Mononuclear cell (primary cell): ENCODE measurements around the gene FAM8A1. TPM values are rescaled to one million over a fixed set of nuclear protein-coding genes. Genes with fewer than 3 reads are reported as not detected.

ENCODE experiments used
- H3K27me3 ChIP-seq: 2 replicates; pipeline ENCODE4 v1.6.0; 2011; ENCODE audit warnings: low read length, control low read depth; ENCODE audit not compliant: insufficient read depth
- H3K4me1 ChIP-seq: 2 replicates; pipeline ENCODE4 v1.5.1; 2011; ENCODE audit warnings: mild to moderate bottlenecking, low read length, control low read depth; ENCODE audit not compliant: insufficient read depth
- H3K4me3 ChIP-seq: 2 replicates; pipeline ENCODE4 v1.5.1; 2011; ENCODE audit warnings: mild to moderate bottlenecking, low read length, moderate library complexity
- H3K9me3 ChIP-seq: 2 replicates; pipeline ENCODE4 v1.5.1; 2011; ENCODE audit warnings: low read depth, mild to moderate bottlenecking, control low read depth, low read length
- total RNA-seq: library from RNA; depleted of rRNA; stranded (reverse); fragments of >200 nt; gene quantifications from one replicate; pipeline ENCODE4 v1.2.3, GENCODE V29; 2012

Gene FAM8A1
- total RNA-seq, 1 donor = 25.7 TPM

DNA sequence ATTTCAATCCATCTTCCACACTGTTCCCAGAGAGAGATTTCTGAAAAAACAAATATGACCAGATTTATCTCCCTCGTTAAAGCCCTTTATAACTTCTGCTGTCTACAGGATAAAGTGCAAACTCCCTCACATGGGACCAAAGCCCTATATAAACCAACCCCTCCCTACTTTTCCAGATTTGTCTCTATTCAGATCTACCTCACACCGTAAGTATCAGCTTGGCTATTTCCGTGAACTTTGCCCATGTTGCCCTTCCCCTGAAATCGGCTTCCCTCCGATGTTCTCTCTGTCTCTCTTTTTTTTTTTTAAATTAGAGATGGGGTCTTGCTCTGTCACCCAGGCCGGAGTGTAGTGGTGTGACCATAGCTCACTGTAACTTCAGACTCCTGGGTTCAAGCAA is 12.1 kb upstream of the FAM8A1 start:
- H3K9me3 ChIP-seq = no peaks in the 10 kb centered on the region
- H3K4me1 ChIP-seq = peaks cover 33% of the 10 kb centered on the region
- H3K4me3 ChIP-seq = no peak overlapping the region
- no peaks in the 10 kb centered on the region for H3K27me3 ChIP-seq

DNA sequence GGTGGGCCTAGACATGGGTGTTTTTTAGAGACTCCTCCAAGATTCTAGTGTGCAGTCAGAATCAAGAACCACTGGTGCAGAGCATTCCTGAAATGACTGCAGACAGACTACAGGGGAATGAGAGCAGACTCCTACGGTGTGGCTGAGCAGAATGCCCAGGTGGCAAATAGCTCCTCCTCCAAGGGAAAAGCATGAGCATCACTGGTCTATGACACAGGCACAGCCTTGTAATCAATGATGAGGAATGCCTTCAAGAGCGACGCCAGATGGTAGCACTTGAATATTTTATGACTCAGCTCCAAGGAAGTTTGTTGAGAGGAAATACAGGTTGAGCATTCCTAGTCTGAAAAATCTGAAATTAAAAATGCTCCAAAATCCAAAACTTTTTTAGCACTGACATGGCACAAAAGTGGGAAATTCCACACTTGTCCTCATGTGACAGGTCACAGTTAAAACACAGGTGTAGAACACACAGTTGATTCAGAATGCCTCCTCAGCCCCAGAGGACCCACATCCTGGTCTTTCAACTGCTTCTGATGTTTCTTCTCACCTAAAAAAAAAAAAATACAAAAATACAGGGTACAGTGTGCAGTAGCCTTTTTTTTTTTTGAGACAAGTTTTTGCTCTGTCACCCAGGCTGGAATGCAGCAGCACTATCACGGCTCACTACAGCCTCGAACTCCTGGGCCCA is 10.6 kb upstream of the FAM8A1 start:
- Histone ChIP-seq H3K4me1 (peaks cover 33% of the 10 kb centered on the region), H3K4me3 (no peak overlapping the region), H3K9me3 (no peaks in the 10 kb centered on the region), H3K27me3 (no peaks in the 10 kb centered on the region)

DNA sequence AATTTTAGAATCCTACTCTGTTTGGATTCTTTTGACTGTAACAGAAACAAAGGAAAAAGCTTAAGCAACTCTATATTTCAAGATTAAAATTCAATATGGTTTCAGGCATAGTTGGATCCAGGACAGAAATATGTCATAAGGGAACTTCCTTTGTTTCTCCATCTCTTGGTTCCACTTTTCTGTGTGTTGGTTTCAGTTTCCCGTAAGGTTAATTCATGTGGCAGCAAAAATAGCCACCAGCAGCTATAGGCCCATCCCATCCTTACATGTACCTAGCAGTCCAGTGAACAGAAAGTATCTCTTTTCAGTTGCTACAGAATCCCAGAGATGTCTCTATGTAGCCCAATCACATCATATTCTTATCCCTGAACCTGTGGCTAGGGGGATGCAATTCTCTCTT is 8.8 kb upstream of the FAM8A1 start:
- Histone ChIP-seq H3K9me3 (no peaks in the 10 kb centered on the region), H3K4me1 (peaks cover 26% of the 10 kb centered on the region), H3K4me3 (no peak overlapping the region), H3K27me3 (no peaks in the 10 kb centered on the region)

DNA sequence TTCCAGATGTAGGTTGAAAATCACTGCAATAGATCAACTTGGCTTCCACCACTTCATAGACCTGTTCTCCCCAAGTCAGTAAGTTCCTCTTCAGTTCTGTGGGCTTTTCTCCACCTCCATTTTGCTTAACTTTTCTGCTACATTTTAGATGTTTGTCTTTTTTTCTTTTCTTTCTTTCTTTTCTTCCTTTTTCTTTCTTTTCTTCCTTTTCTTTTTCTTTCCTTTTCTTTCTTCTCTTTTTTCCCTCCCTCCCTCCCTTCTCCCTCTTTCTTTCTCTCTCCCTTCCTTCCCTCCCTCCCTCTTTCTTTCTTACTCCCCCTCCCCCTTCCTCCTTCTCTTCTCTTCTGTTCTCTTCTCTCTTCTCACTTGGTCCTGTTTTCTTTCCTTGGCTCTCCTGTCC is 6.9 kb upstream of the FAM8A1 start:
- H3K9me3 ChIP-seq = no peaks in the 10 kb centered on the region
- H3K27me3 ChIP-seq = no peaks in the 10 kb centered on the region
- no peak overlapping the region for H3K4me3 ChIP-seq
- peaks cover 26% of the 10 kb centered on the region for H3K4me1 ChIP-seq

DNA sequence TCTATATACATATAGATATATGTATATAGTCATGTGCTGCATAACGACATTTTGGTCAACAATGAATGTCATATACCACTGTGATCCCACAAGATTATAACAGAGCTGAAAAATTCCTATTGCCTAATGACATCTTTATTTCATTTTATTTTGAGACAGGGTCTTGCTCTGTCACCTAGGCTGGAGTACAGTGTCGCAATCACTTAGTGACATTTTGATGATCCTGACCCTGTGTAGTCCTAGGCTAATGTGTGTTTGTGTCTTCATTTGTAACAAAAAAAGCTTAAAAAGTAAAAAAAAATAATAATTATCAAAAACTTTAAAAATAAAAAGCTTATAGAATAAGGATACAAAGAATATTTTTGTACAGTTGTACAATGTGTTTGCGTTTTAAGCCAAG is 4.0 kb upstream of the FAM8A1 start:
- Histone ChIP-seq H3K4me1 (peaks cover 26% of the 10 kb centered on the region), H3K9me3 (no peaks in the 10 kb centered on the region), H3K4me3 (no peak overlapping the region), H3K27me3 (no peaks in the 10 kb centered on the region)

DNA sequence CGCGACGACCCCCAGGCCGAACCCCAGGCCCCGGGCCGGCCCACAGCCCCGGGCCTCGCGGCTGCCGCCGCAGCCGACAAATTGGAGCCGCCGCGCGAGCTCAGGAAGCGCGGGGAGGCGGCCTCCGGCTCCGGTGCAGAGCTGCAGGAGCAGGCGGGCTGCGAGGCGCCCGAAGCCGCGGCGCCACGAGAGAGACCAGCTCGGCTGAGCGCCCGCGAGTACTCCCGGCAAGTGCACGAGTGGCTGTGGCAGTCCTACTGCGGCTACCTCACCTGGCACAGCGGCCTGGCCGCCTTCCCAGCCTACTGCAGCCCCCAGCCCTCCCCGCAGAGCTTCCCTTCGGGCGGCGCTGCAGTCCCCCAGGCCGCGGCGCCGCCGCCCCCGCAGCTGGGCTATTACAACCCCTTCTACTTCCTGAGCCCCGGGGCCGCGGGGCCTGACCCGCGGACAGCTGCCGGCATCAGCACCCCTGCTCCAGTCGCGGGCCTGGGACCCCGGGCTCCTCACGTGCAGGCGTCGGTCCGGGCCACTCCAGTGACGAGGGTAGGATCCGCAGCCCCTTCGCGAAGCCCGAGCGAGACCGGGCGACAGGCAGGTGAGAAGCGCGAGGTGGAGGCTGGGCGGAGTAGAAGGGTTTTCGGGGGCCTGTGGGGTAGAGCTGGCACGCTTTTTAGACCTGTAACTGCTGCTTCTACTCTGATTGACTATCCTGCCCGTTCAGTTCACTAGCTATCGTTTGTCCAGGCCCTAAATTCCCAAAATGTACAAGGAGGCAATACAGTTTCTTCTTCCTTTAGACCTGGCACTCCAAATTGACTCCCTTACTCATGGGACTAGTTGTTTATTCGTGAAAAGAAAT is 654 bp downstream of the FAM8A1 start:
- Histone ChIP-seq H3K4me1 (peaks cover 37% of the 10 kb centered on the region), H3K9me3 (no peaks in the 10 kb centered on the region), H3K27me3 (no peaks in the 10 kb centered on the region), H3K4me3 (peak overlapping the region; percentile 85)

DNA sequence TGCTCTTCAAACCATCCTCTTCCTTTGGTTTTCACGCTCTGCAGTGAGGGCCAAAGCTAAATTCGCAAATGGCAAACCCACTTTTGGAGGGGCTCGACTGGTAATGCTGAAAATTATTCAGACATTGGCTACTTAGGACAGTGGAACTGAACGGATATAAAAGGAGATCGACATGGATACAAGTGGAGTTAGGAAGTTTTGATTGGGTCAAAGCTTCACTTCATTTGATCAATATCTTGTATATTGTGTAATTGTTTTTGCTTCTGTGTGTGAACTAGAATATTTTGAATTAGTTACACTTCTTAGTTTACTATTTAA is 1.2 kb downstream of the FAM8A1 start:
- Histone ChIP-seq H3K4me1 (peaks cover 37% of the 10 kb centered on the region), H3K9me3 (no peaks in the 10 kb centered on the region), H3K4me3 (peak overlapping the region; percentile 85), H3K27me3 (no peaks in the 10 kb centered on the region)

DNA sequence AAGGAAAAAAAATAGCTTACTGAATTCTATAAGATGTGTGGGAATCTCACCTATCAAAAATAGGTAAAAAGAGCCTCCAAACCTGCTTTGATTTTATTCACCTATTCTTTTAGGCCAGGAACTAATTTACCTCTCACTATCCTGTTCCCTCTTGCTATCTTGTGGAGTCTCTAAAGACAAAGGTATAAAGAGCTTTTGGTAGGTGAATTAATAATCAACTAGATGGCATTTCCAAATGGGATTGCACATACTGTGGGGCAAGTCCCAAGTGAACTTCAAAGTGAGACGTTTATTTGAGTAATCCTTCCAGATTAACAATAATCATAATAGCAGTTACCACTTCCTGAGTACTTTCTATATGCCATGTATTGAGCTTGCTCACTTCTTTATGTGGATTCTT is 2.8 kb downstream of the FAM8A1 start:
- no peaks in the 10 kb centered on the region for H3K9me3 ChIP-seq
- no peak overlapping the region for H3K4me3 ChIP-seq
- no peaks in the 10 kb centered on the region for H3K27me3 ChIP-seq
- peaks cover 37% of the 10 kb centered on the region for H3K4me1 ChIP-seq

DNA sequence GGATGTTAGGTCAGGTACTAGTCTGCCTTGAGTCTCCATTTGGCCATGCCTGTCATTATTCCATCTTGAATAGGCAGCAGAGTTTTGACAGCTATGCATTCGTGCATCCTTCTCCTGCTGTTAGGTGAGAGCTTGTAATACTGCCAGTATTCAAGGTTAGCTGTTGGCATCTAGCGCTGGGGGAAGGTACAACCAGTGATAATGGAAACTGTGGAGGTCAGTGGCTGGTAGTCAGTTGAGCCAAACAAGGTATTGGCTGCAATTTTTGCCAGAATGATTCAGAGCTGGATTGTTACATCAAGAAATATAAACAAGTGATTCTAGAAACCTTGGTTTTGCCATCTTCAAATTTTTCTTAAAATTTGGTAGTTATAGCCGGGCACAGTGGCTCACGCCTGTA is 6.5 kb downstream of the FAM8A1 start:
- Histone ChIP-seq H3K27me3 (no peaks in the 10 kb centered on the region), H3K4me1 (peaks cover 20% of the 10 kb centered on the region), H3K4me3 (no peak overlapping the region), H3K9me3 (no peaks in the 10 kb centered on the region)

DNA sequence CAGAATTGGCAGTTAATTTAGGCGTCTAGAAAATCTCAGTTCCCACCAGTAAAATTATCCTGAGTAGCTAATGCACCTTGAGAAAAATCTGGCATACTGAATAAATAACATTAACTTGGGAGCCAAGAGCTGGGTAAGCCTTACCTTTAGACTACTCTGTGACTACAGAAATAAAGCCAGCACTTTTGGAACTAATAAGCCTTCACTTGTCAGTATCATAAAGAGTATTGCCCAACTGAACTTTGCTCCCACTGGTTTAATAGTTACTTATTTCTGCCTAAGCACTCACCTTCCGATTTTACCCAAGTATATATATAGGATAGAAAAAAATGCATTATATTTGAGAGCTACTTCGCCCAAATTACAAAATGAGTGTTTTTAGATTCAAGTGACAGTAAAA is 10.7 kb downstream of the FAM8A1 start:
- H3K4me3 ChIP-seq = no peak overlapping the region
- H3K9me3 ChIP-seq = no peaks in the 10 kb centered on the region
- H3K27me3 ChIP-seq = no peaks in the 10 kb centered on the region
- no peaks in the 10 kb centered on the region for H3K4me1 ChIP-seq

DNA sequence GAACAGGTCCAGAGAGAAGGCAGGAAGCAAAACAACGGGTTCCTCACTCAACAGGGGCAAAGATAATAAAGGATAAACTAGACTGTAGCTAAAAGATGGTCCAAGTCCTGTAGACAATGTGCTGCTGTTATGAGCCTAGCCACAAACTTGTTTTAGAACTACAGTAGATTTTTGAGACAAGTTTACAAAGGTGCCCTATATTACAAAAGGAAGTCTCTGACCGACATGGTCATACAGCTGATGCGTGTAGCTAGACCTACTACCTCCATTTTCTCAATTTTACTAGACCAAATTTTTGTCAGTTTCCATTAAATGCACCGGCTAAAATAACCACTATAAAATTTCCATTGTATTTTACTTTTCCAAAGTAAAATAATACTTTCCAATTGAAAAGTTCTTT is 11.9 kb downstream of the FAM8A1 start:
- Histone ChIP-seq H3K27me3 (no peaks in the 10 kb centered on the region), H3K4me1 (no peaks in the 10 kb centered on the region), H3K9me3 (no peaks in the 10 kb centered on the region), H3K4me3 (no peak overlapping the region)

DNA sequence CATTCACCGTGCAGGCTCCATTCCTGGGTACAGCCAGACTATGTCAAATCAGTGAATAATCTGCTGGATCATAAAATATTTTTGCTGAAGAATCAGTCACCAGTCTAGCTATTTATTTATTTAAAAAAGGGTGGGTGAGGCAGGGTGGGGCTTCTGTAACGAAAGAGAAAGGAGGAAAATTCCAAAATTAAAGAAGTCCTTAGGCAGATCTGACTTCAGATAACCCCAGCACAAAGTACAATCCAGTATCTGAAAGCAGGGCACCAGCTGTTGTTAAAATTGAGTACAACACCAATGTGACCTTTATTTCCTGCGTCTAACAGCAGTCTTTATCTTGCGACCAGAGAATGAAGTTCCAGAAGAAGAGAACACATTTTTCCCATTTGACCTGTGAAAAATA is 15.7 kb downstream of the FAM8A1 start:
- H3K4me1 ChIP-seq = no peaks in the 10 kb centered on the region
- H3K9me3 ChIP-seq = no peaks in the 10 kb centered on the region
- no peaks in the 10 kb centered on the region for H3K27me3 ChIP-seq
- H3K4me3 ChIP-seq = no peak overlapping the region

DNA sequence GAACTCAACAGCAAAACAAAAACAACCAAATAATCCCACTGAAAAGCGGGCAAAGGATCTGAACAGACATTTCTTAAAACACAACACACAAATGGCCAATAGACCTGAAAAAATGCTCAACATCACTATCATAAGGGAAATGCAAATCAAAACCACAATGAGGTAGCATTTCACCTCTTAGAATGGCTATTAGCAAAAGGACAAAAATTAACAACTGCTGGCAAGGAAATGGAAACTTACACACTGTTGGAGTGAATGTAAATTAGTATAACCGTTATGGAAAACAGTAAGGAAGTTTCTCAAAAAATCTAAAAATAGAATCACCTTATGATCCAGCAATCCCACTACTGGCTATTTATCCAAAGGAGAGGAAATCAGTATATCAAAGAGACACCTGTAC is 20.9 kb downstream of the FAM8A1 start:
- no peak overlapping the region for H3K4me3 ChIP-seq
- no peaks in the 10 kb centered on the region for H3K27me3 ChIP-seq
- no peaks in the 10 kb centered on the region for H3K4me1 ChIP-seq
- H3K9me3 ChIP-seq = no peaks in the 10 kb centered on the region

DNA sequence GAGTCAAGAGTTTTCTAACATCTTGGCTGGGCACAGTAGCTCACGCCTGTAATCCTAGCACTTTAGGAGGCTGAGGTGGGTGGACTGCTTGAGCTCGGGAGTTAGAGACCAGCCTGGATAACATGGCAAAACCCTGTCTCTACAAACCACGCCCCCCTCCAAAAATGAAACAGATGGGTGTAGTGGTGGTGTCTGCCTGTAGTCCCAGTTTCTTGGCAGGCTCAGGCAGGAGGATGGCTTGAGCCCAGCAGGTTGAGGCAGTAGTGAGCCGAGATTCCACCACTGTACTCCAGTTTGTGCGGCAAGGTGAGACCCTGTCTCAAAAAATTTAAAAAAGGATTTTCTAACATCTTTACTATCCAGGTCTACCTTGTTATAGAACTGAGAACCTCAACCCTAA is 22.0 kb downstream of the FAM8A1 start:
- no peaks in the 10 kb centered on the region for H3K27me3 ChIP-seq
- H3K4me1 ChIP-seq = no peaks in the 10 kb centered on the region
- H3K9me3 ChIP-seq = no peaks in the 10 kb centered on the region
- no peak overlapping the region for H3K4me3 ChIP-seq

DNA sequence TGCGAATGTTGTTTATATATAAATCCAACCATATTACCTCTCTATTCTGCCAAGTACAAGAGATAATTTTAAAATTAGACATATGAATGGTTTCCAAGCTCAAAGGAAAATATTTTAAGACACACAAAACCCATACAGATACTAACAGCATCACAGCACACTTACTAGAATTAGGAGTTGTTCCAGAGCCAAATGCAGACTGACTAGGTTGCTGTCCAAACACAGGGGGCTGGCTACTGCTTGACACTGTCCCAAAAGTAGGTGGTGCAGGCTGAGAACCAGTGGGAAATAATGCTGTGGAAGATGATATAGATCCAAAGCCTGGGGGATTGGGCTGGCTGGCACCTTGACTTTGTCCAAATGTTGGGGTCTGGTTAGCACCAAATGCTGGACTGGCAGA is 24.3 kb downstream of the FAM8A1 start:
- Histone ChIP-seq H3K4me1 (peaks cover 4% of the 10 kb centered on the region), H3K27me3 (no peaks in the 10 kb centered on the region), H3K4me3 (no peak overlapping the region), H3K9me3 (no peaks in the 10 kb centered on the region)

DNA sequence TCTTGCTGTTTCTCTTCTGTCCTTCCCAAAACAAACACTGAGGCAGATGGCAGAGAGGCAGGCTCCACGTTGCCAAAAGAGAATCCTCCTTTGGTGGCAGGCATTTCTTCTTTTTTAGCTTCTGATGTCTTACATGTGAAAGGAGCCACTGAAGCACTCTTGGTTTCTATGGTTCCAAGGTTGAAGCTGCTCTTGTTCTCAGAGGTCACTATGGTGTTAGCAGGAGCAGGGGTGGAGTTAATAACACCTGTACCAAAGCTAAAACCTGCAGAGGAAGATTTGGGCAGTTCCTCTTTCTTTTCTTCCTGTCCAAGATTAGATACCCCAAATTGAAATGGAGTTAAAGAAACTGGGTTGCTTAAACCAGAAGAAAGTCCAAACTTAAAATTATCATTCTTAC is 28.8 kb downstream of the FAM8A1 start:
- no peaks in the 10 kb centered on the region for H3K27me3 ChIP-seq
- peaks cover 14% of the 10 kb centered on the region for H3K4me1 ChIP-seq
- H3K4me3 ChIP-seq = no peak overlapping the region
- no peaks in the 10 kb centered on the region for H3K9me3 ChIP-seq
